Mesothelial cell of epicardium (in vitro differentiated cells): ENCODE measurements around the gene HLA-B. TPM values are rescaled to one million over a fixed set of nuclear protein-coding genes. Genes with fewer than 3 reads are reported as not detected.

Experiments
- DNase-seq, 2 experiments: peaks; one replicate each; pipeline ENCODE4 v3.0.0; 2021; ENCODE audit warnings: low spot score in 2 of 2; ENCODE audit not compliant: unreplicated experiment in 2 of 2
- H3K27ac Mint-ChIP-seq: 2 replicates; pipeline ENCODE4 v1.8.0; 2021; ENCODE audit warnings: mixed read lengths
- H3K27me3 Mint-ChIP-seq: 2 replicates; pipeline ENCODE4 v1.8.0; 2021; ENCODE audit warnings: low read depth, mixed read lengths
- H3K36me3 Mint-ChIP-seq: 2 replicates; pipeline ENCODE4 v1.8.0; 2021; ENCODE audit warnings: mixed read lengths
- H3K4me1 Mint-ChIP-seq: 2 replicates; pipeline ENCODE4 v1.8.0; 2021; ENCODE audit warnings: mixed read lengths
- H3K4me3 Mint-ChIP-seq: 2 replicates; pipeline ENCODE4 v1.8.0; 2021; ENCODE audit warnings: mild to moderate bottlenecking, moderate library complexity, mixed read lengths
- H3K9me3 Mint-ChIP-seq: 2 replicates; pipeline ENCODE4 v1.8.0; 2021; ENCODE audit warnings: mixed read lengths
- CTCF ChIP-seq: fragments of 200-600 bp; sonication (generic); IDR thresholded peaks from one replicate; pipeline ENCODE4 v1.5.0; 2021; ENCODE audit warnings: antibody characterized with exemption; ENCODE audit not compliant: unreplicated experiment
- total RNA-seq: library from RNA; stranded (reverse); gene quantifications from 3 replicates; pipeline ENCODE4 v1.2.1, GENCODE V29; 2021

Gene HLA-B
- total RNA-seq, 1 donor from 2014 or later: 47.7 TPM

GRCh38 chr6:31350196-31351032 lies 6.6 kb downstream of the HLA-B start:
- Mint-ChIP-seq H3K27ac (no peak overlapping the region), H3K4me3 (no peak overlapping the region), H3K36me3 (no peaks in the 10 kb centered on the region), H3K9me3 (no peaks in the 10 kb centered on the region), H3K4me1 (no peaks in the 10 kb centered on the region), H3K27me3 (peaks cover 87% of the 10 kb centered on the region)
- DNase-seq: no peak
- TF ChIP-seq CTCF: no peak

GRCh38 chr6:31349301-31349700 lies 7.7 kb downstream of the HLA-B start:
- Mint-ChIP-seq H3K36me3 (no peaks in the 10 kb centered on the region), H3K4me1 (no peaks in the 10 kb centered on the region), H3K27ac (no peak overlapping the region), H3K27me3 (peaks cover 81% of the 10 kb centered on the region), H3K9me3 (no peaks in the 10 kb centered on the region), H3K4me3 (no peak overlapping the region)
- no peak for DNase-seq
- TF ChIP-seq CTCF: no peak

- TF ChIP-seq CTCF: no peak
- Mint-ChIP-seq H3K36me3 (no peaks in the 10 kb centered on the region), H3K9me3 (peaks cover 8% of the 10 kb centered on the region), H3K4me3 (no peak overlapping the region), H3K4me1 (no peaks in the 10 kb centered on the region), H3K27ac (no peak overlapping the region), H3K27me3 (peaks cover 49% of the 10 kb centered on the region)
- DNase-seq: no peak
These were observed 11.8 kb downstream of the HLA-B start for GRCh38 chr6:31345026-31345730.

GRCh38 chr6:31340228-31340627 lies 16.8 kb downstream of the HLA-B start:
- no peak overlapping the region for H3K27ac Mint-ChIP-seq
- H3K4me3 Mint-ChIP-seq: no peak overlapping the region
- peaks cover 49% of the 10 kb centered on the region for H3K9me3 Mint-ChIP-seq
- no peak for TF ChIP-seq CTCF
- no peaks in the 10 kb centered on the region for H3K4me1 Mint-ChIP-seq
- peaks cover 14% of the 10 kb centered on the region for H3K27me3 Mint-ChIP-seq
- no peak for DNase-seq
- no peaks in the 10 kb centered on the region for H3K36me3 Mint-ChIP-seq

GRCh38 chr6:31339210-31339609 lies 17.8 kb downstream of the HLA-B start:
- Mint-ChIP-seq H3K9me3 (peaks cover 56% of the 10 kb centered on the region), H3K27ac (no peak overlapping the region), H3K4me1 (no peaks in the 10 kb centered on the region), H3K4me3 (no peak overlapping the region), H3K36me3 (no peaks in the 10 kb centered on the region), H3K27me3 (peaks cover 8% of the 10 kb centered on the region)
- TF ChIP-seq CTCF: no peak
- no peak for DNase-seq
